GM12878 (cell line): ENCODE measurements around the gene CACNA2D4.

Experiments
- SRF ChIP-seq, 2 experiments: IDR thresholded peaks; 2 replicates each; pipeline ENCODE4 v1.6.1; 2011; ENCODE audit warnings: low read depth in 2 of 2, low read length in 2 of 2, mild to moderate bottlenecking in 1 of 2, moderate library complexity in 1 of 2
- TF ChIP-seq, protein P1 (sequence below): IDR thresholded peaks from 2 replicates; pipeline ENCODE4 v1.6.1; 2012; ENCODE audit warnings: mild to moderate bottlenecking, low read depth, low read length
- TF ChIP-seq, protein P2 (sequence below): IDR thresholded peaks from 2 replicates; pipeline ENCODE4 v1.6.1; 2012; ENCODE audit warnings: improper control_type of control experiment, low read depth, low read length; ENCODE audit not compliant: insufficient replicate concordance
- TF ChIP-seq, protein P3 (sequence below), 3 experiments: IDR thresholded peaks in 2 of 3; conservative IDR thresholded peaks in 1 of 3; 2 replicates each; pipeline ENCODE4 v1.5.1; 2011; ENCODE audit warnings: low read depth in 3 of 3, low read length in 3 of 3, mild to moderate bottlenecking in 3 of 3, control low read depth in 2 of 3, moderate library complexity in 2 of 3, inconsistent platforms in 1 of 3, mixed read lengths in 1 of 3; ENCODE audit not compliant: control insufficient read depth in 2 of 3, insufficient read depth in 1 of 3; ENCODE audit errors: extremely low read depth in 1 of 3

DNA sequence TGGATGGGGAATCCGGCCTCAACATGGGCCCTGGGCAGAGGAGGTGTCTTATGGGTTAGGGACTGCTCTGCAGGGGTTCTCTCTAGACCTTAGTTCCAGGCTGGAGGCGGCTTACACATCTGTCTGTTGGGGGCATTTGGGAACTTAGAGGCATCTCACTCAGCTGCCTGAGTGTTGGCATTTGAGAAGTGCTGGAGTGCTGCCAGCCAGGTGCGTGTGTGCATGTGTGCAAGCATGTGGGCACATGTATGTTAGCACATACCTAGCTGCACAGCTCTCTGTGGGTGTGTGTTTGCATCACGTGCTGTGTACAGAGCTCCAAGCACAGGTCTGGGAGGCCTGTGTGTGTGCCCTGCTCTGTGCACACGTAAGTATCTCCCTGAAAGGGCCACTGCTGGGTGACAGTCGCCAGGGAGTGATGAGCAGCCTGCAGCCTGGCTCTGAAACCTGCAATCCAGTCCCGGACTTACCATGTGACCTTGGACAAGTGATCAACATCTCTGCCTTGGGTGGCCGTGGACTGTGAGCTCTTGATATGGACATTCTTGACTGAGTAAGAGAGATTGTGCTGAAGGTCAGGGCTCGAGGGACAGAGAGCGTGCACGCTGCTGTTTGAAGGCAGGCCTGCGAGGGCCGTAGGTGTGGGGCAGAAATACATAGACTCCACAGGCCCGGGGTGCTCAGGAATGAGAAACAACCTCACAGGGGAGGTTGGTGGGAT, 92.9 kb downstream of the CACNA2D4 start:
- TF ChIP-seq SRF (IDR thresholded peaks at IDR 0.05; ENCODE audit: low read depth in 2 of 2, low read length in 2 of 2), result no peak
- TF ChIP-seq, protein P1, sequence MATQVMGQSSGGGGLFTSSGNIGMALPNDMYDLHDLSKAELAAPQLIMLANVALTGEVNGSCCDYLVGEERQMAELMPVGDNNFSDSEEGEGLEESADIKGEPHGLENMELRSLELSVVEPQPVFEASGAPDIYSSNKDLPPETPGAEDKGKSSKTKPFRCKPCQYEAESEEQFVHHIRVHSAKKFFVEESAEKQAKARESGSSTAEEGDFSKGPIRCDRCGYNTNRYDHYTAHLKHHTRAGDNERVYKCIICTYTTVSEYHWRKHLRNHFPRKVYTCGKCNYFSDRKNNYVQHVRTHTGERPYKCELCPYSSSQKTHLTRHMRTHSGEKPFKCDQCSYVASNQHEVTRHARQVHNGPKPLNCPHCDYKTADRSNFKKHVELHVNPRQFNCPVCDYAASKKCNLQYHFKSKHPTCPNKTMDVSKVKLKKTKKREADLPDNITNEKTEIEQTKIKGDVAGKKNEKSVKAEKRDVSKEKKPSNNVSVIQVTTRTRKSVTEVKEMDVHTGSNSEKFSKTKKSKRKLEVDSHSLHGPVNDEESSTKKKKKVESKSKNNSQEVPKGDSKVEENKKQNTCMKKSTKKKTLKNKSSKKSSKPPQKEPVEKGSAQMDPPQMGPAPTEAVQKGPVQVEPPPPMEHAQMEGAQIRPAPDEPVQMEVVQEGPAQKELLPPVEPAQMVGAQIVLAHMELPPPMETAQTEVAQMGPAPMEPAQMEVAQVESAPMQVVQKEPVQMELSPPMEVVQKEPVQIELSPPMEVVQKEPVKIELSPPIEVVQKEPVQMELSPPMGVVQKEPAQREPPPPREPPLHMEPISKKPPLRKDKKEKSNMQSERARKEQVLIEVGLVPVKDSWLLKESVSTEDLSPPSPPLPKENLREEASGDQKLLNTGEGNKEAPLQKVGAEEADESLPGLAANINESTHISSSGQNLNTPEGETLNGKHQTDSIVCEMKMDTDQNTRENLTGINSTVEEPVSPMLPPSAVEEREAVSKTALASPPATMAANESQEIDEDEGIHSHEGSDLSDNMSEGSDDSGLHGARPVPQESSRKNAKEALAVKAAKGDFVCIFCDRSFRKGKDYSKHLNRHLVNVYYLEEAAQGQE, result no peak
- TF ChIP-seq, protein P2, sequence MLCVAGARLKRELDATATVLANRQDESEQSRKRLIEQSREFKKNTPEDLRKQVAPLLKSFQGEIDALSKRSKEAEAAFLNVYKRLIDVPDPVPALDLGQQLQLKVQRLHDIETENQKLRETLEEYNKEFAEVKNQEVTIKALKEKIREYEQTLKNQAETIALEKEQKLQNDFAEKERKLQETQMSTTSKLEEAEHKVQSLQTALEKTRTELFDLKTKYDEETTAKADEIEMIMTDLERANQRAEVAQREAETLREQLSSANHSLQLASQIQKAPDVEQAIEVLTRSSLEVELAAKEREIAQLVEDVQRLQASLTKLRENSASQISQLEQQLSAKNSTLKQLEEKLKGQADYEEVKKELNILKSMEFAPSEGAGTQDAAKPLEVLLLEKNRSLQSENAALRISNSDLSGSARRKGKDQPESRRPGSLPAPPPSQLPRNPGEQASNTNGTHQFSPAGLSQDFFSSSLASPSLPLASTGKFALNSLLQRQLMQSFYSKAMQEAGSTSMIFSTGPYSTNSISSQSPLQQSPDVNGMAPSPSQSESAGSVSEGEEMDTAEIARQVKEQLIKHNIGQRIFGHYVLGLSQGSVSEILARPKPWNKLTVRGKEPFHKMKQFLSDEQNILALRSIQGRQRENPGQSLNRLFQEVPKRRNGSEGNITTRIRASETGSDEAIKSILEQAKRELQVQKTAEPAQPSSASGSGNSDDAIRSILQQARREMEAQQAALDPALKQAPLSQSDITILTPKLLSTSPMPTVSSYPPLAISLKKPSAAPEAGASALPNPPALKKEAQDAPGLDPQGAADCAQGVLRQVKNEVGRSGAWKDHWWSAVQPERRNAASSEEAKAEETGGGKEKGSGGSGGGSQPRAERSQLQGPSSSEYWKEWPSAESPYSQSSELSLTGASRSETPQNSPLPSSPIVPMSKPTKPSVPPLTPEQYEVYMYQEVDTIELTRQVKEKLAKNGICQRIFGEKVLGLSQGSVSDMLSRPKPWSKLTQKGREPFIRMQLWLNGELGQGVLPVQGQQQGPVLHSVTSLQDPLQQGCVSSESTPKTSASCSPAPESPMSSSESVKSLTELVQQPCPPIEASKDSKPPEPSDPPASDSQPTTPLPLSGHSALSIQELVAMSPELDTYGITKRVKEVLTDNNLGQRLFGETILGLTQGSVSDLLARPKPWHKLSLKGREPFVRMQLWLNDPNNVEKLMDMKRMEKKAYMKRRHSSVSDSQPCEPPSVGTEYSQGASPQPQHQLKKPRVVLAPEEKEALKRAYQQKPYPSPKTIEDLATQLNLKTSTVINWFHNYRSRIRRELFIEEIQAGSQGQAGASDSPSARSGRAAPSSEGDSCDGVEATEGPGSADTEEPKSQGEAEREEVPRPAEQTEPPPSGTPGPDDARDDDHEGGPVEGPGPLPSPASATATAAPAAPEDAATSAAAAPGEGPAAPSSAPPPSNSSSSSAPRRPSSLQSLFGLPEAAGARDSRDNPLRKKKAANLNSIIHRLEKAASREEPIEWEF, result no peak
- TF ChIP-seq, protein P3, sequence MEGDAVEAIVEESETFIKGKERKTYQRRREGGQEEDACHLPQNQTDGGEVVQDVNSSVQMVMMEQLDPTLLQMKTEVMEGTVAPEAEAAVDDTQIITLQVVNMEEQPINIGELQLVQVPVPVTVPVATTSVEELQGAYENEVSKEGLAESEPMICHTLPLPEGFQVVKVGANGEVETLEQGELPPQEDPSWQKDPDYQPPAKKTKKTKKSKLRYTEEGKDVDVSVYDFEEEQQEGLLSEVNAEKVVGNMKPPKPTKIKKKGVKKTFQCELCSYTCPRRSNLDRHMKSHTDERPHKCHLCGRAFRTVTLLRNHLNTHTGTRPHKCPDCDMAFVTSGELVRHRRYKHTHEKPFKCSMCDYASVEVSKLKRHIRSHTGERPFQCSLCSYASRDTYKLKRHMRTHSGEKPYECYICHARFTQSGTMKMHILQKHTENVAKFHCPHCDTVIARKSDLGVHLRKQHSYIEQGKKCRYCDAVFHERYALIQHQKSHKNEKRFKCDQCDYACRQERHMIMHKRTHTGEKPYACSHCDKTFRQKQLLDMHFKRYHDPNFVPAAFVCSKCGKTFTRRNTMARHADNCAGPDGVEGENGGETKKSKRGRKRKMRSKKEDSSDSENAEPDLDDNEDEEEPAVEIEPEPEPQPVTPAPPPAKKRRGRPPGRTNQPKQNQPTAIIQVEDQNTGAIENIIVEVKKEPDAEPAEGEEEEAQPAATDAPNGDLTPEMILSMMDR (IDR thresholded peaks at IDR 0.05 in 2 of 3, conservative IDR thresholded peaks at IDR 0.05 in 1 of 3; ENCODE audit: control insufficient read depth in 2 of 3, extremely low read depth in 1 of 3, insufficient read depth in 1 of 3, low read depth in 3 of 3, low read length in 3 of 3), result no peak
